GM21360 (cell line): ENCODE measurements around the gene MDC1.
"Not testable (repeated sequence)": the region's sequence is repeated elsewhere in the genome, so short reads cannot be mapped to it uniquely, and the experiment has no call there.

Source experiments
- ATAC-seq: cut with Tn5 transposase; IDR thresholded peaks from one replicate; pipeline ENCODE4 v1.9.1; 2021; ENCODE audit warnings: mild to moderate bottlenecking, moderate library complexity; ENCODE audit not compliant: unreplicated experiment

The MDC1 gene

DNA sequence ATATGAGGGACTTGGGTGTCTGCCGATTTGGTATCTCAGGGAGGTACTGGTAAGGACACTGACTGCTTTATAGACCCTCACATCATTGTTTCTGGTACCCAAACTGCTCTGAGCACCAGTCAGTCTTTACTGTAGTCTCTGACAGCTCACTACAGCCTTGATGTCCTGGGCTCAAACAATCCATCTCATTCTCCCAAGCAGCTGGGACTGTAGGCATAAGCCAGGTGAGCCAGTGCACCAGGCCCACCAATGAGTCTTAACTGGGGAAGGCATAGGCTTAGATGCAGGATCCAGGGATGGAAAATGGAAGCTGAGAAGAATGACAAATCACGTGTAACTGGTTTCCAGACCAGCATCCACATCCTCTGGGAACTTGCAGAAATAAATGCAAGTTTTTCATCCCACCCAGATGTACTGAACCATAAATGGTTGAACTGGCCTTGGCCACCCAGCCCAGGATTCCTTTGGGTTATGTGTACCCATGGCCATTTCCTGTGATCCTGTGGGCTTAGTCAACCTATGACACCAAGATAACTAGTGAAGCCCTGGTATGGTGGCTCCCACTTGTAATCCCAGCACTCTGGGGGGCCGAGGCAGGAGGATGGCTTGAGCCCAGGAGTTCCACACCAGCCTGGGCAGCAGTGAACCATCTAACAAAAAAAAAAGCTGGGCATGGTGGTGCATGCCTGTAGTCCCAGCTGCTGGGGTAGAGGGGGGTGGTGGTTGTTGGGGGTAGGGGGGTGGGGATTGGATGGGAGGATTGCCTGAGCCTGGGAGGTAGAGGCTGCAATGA lies 8.8 kb upstream of the MDC1 start:
- no peak for ATAC-seq

DNA sequence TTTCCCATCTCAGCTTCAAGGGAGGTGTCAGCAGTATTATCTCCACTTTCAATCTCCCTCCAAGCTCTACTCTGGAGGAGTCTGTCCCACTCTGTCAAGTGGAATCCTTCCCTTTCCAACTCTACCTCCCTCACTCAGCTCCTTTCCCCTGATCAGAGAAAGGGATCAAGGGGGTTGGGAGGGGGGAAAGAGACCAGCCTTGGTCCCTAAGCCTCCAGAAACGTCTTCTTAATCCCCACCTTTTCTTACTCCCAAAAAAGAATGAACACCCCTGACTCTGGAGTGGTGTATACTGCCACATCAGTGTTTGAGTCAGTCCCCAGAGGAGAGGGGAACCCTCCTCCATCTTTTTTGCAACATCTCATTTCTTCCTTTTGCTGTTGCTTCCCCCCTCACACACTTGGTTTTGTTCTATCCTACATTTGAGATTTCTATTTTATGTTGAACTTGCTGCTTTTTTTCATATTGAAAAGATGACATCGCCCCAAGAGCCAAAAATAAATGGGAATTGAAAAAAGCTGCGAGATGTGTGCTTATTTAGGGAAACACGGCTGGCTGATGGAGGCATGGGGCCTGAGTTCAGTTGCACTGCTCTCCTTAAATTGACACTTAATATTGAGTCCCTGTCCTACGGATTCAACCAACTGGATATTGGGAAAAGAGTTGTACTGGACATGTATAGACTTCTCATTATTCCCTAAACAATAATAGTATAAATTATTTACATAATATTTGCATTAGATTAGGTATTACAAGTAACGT lies 8.0 kb upstream of the MDC1 start:
- no peak for ATAC-seq

DNA sequence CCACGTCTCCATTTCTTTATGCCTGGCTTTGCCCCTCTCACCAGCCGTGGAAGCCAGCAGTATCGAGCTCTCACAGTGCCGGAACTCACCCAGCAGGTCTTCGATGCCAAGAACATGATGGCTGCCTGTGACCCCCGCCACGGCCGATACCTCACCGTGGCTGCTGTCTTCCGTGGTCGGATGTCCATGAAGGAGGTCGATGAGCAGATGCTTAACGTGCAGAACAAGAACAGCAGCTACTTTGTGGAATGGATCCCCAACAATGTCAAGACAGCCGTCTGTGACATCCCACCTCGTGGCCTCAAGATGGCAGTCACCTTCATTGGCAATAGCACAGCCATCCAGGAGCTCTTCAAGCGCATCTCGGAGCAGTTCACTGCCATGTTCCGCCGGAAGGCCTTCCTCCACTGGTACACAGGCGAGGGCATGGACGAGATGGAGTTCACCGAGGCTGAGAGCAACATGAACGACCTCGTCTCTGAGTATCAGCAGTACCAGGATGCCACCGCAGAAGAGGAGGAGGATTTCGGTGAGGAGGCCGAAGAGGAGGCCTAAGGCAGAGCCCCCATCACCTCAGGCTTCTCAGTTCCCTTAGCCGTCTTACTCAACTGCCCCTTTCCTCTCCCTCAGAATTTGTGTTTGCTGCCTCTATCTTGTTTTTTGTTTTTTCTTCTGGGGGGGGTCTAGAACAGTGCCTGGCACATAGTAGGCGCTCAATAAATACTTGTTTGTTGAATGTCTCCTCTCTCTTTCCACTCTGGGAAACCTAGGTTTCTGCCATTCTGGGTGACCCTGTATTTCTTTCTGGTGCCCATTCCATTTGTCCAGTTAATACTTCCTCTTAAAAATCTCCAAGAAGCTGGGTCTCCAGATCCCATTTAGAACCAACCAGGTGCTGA lies 7.0 kb upstream of the MDC1 start:
- not testable (repeated sequence) for ATAC-seq

DNA sequence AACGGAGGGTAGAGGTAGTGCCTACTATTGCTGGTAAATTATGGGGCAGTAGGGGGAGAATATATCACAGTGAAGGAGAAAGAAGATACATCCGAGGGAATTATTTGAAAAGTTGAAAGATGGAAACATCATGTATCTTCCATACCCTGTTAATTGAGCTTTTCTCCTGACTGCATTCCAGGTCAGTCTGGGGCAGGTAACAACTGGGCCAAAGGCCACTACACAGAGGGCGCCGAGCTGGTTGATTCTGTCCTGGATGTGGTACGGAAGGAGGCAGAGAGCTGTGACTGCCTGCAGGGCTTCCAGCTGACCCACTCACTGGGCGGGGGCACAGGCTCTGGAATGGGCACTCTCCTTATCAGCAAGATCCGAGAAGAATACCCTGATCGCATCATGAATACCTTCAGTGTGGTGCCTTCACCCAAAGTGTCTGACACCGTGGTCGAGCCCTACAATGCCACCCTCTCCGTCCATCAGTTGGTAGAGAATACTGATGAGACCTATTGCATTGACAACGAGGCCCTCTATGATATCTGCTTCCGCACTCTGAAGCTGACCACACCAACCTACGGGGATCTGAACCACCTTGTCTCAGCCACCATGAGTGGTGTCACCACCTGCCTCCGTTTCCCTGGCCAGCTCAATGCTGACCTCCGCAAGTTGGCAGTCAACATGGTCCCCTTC lies 6.2 kb upstream of the MDC1 start:
- ATAC-seq = not testable (repeated sequence)

DNA sequence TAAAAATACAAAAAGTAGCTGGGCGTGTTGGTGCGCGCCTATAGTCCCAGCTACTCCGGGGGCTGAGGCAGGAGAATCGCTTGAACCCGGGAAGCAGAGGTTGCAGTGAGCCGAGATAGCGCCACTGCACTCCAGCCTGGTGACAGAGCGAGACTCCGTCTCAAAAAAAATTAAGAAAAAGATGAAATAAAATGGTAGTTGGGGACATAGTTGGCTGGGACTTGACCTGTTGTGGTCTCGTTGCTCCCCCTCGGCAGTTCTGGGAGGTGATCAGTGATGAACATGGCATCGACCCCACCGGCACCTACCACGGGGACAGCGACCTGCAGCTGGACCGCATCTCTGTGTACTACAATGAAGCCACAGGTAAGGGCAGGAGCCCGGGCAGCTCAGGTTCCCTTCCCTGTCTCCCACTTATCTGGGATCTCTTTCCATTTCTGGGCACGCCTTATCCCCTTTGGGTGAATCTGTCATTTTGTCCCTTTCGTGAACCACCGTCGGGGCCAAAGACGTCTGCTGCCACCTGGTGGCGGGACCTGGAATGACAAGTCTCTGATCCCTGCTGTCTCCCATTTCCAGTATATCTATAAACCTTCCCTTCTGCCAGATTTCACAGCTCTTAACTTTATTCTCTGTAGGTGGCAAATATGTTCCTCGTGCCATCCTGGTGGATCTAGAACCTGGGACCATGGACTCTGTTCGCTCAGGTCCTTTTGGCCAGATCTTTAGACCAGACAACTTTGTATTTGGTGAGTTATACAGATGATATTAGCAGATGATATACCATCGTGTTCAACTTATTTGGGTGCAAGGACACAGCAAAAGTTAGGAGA lies 5.4 kb upstream of the MDC1 start:
- no peak for ATAC-seq

DNA sequence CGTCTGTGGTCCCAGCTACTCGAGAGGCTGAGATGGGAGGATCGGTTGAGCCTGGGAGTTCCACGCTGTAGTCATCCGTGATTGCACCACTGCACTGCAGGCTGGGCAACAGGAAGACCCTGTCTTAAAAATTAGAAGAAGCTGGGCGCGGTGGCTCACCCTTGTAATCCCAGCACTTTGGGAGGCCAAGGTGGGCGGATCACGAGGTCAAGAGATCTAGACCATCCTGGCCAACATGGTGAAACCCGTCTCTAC lies 4.9 kb upstream of the MDC1 start:
- not testable (repeated sequence) for ATAC-seq

DNA sequence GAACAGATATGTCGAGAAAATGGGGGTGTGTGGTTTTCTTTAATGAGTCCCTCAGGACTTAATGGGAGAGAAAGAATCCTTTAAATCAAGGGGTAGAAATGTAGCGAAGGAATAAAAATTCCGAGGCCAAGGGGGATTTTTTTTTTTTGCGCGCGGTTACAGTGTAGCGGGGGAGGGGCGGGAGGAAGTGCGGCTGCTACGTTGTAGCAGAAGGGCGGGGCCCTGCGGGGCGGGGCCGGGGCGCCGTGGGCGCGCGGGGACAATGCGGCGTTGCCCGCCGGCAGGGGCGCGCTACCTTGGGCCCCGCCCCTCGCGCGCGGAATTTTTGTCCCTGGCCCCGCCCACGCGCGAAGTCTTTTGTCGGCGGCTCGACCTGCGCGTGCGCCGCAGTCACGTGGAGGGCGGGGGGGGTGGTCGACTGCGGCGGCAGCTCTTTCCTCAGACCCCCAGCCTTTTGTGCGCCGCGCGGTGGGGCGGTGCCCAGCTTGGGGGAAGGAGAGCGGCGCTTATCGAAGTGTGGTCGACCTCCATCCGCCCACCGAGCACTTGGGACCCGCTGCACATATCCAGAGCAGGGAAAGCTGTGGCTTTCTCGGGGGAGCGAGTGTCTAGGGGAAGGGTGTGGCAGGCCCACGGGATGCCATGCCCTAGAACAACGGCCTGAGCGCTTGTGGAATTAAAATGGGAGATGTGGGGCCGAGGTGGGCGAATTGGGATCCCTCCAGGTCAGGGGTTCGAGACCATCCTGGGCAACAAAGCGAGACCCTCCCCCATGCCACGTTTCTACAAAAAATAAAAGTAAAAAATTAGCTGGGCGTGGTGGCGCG lies 4.3 kb upstream of the MDC1 start:
- ATAC-seq = peak; percentile 30

DNA sequence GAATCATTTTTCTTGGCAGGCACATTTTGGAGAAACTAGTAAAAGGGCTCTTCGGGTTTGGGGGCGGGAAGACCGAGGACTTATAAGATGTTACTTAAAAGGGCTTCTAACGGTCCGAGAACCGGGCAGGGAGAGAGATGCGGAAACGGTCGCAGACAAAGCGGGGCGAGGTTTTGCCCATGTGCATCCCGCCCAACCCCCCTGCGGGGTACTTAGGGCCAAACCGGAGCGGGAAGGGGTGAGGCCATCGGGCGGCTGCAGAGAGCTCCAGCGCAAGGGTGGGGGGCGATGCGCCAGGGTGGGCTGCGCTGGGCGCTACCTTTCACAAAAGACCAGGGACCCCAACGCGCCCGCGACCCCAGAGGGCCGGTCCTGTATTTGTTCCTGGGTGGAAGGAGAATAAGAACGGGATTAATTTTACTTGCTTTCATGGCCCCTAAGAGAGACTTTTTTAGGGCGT lies 3.7 kb upstream of the MDC1 start:
- ATAC-seq = no peak

DNA sequence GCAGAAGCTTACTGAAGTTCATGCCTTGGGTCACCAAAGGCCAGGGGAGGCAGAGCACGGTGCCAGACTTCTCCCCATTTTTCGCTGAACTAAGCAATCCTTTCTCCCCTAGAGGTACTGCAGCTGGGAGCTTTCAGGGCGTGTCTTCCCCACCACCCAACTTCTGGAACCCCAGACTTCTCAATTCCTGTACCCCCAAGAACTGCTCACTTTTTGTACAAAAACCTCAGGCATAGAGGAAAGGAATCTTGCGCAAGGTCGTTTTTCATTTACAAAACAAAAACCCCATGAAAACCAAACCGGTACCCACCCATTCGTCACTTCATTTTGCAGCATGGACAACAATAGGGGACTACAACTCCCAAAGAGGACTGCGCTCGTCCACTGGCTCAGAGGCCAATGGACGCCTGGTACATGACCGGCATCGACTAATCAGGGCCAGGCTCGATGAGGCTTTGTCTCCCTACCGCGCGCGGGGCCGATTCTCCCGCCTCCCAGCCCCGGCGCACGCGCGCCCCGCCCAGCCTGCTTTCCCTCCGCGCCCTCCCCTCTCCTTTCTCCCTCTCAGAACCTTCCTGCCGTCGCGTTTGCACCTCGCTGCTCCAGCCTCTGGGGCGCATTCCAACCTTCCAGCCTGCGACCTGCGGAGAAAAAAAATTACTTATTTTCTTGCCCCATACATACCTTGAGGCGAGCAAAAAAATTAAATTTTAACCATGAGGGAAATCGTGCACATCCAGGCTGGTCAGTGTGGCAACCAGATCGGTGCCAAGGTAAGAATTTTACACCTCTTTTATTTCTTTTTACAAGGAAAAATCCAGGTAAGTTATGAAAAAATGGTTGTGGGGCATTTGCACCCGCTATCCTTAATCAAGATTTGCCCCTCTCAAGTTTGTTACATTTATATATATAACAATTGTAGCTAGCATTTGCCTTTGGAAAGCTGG lies 3.0 kb upstream of the MDC1 start, which contains the start of gene TUBB:
TSS of gene TUBB (plus strand) at position 562 of the 947 bp plus-strand sequence. CDS start at position 717, 155 bp downstream.
- peak; percentile 42 for ATAC-seq

DNA sequence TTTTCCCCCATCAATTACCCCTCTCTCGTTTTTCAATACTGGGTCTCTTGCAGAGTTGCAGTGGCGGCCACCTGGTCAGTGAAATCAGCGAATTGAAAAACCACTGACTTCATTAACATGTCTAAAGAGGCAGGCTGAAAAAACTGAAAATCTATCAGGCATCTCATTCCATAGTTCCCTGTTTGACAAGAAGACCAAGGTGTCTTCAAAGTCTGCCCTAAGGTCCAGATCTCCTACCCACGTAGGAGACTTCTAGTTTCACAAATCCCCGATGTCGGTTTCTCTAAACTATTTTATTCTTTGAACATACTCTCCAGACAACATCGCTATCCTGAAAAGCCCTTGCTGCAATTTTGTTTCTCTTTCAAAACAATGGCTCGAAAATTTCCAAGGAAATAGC lies 2.3 kb upstream of the MDC1 start:
- ATAC-seq = no peak

DNA sequence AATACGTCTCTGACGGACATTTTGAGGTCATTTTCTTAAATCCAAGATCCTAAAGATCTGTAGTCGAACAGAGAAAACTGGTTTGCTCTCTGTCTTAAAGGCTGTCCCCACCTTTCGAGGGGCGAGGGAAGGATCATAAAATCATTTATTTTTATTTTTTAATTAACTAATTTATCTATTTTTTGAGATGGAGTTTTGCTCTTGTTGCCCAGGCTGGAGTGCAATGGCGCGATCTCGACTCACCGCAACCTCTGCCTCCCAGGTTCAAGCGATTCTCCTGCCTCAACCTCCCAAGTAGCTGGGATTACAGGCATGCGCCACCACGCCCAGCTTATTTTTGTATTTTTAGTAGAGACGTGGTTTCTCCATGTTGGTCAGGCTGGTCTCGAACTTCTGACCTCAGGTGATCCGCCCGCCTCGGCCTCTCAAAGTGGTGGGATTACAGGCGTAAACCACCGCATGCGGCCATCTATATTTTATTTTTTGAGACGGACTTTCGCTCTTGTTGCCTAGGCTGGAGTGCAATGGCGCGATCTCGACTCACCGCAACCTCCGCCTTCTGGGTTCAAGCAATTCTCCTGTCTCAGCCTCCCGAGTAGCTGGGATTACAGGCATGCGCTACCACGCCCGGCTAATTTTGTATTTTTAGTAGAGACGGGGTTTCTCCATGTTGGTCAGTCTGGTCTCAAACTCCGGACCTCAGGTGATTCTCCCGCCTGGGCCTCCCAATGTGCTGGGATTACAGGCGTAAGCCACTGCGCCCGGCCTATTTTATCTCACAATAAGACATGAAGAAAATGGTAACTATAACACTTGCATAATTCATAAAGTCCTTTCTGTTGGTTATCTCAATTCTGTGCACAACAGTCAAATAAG lies 1.0 kb upstream of the MDC1 start:
- ATAC-seq = not testable (repeated sequence)

DNA sequence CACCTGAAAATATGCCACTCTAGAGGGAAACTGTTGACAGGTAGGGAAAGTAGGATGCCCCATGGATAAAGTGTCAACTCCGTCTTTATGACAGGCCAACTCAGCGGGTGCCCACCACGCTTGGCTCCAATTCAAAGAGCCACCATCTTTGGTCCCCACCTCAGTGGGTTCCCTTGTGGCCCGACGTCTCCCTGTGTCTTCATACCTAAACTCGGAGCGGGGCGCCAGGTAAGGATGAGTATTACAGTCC lies 277 bp downstream of the MDC1 start:
- no peak for ATAC-seq

DNA sequence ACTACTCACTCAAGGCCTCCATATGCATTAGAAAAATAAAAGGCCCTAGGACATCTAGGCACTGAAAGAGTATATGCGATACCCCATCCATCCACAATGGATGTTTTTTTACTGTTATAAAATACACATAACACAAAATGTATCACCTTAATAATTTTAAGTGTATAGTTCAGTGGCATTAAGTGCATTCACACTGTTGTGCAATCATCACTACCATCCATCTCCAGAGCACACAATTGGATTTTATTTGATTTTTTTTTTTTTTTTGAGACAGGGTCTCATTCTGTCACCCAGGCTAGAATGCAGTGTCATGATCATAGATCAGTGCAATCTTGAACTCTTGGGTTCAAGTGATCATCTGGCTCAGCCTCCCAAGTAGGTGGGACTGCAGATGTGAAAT lies 2.8 kb downstream of the MDC1 start:
- no peak for ATAC-seq

DNA sequence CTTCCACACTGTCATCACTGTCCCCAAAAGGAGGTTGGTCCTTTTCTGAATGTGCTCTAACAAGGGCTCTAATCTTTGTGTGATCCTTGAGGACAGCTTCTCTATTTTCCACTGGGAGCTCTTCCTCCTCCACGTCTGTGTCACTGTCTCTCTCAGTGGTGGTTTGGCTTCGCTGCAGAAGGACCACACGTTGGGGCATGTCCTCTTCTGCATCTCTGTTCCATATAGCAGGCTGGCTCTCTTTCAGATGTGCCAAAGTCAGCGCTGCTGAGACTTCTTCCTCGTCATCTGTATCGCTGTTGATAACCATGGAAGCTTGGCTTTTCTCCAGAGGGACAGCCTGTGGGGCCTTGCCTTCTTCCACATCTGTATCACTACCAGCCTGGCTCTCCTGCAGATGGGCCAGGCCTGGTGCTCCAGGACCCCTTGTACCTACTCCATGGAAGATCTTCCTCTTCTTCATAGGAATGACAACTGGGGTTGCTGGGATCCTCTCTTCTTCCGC lies 4.6 kb downstream of the MDC1 start:
- no peak for ATAC-seq

DNA sequence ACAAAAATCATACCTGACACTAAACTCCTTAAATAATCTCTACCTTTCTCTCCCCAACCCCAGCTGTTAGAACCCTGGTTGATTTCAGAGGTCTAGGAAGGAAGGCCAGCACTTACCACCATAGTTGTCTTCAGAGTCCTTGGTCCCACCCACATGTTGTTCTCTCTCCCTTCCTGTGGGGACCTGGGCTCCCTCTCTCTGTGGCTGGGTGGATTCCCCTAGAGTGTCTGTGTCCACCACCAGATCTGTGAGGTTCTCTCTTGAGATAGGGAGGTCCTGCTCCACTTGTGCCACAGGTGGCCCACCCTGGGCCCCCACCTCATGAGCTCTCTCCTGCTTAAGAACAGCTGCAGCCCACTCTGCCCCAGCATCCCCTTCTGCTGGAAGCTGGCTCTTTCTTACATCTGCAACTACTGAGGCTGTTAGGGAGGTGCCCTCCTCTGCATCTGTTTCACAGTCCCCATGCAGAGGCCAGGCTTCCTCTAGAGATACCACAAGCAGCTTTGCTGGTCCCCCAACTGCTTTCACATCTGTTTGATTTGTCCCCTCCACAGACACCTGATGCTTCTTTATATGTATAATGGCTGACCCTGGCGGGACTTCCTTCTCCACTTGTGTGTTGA lies 5.2 kb downstream of the MDC1 start:
- no peak for ATAC-seq

DNA sequence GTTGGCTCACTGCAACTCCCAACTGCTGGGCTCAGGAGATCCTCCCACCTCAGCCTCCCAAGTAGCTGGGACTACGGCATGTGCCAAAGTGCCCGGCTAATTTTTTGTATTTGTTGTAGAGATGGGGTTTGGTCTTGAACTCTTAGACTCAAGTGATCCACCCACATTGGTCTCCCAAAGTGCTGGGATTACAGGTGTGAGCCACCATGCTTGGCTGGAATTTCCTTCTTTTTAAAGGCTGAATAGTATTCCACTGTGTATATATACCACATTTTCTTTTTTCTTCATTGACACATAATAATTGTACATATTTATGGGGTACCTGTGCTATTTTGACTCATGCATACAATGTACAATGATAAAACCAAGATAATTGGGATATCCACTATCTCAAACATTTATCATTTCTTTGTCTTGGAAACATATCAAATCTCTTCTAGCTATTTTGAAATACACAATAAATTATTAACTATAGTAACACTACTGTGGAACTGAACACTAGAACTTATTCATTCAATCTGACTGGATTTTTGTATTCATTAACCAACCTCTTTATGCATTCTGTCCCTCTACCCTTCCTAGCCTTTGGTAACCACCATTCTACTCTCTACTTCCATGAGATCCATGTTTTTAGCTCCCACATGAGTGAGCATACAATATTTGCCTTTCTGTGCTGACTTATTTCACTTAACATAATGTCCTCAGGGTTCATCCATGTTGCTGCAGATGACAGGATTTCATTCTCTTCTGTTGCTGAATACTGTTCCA lies 7.8 kb downstream of the MDC1 start:
- no peak for ATAC-seq
